IPS DF 4.7 (cell line): ENCODE data around the gene COL4A5.
"Not testable (repeated sequence)": the region's sequence is repeated elsewhere in the genome, so short reads cannot be mapped to it uniquely, and the experiment has no call there.

ENCODE experiments used
- DNase-seq: peaks from one replicate; pipeline ENCODE4 v3.0.0-alpha.2; 2013; ENCODE audit warnings: low spot score; ENCODE audit errors: extremely low read depth

The COL4A5 gene

DNA sequence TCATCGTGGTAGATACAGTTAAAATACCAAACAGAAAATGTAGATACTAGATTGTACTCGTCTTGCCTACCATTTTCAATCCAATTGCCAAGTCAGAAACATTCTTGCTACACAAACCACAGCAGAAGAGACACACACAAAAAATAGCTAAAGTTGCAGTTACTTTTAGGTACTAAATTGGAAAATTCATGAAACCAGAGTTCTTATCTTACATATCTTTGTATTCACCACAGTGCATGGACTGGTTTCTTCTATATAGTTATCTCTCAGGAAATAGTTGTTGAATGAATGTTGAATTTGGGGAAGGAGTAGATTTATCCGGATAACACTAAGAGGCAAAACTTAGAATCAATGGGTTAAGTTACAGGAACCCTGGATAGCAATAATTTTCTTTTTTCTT is 14.2 kb downstream of the COL4A5 start:
- no peak for DNase-seq

DNA sequence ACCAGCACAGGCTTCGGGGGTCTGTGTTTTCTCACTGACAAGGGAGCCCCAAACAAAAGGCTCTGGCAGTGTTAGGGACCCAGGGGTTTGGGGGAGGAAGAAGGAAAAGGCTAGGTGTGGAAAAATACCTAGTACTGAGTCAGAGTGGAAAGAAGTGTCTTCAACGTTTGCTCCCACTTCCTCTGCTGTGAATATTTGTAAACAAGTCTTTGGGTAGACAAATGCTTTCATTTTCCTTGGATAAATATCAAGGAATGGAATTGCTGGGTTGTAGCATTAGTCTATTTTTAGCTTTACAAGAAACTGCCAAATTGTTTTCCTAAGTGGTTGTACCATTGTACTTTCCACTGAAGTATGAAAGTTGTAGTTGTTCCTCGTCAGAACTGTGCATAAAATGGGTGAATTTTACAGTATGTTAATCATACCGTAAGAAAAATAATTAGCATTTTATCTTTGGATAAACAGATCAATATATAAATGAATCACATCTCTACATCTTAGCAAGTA is 17.4 kb downstream of the COL4A5 start:
- no peak for DNase-seq

DNA sequence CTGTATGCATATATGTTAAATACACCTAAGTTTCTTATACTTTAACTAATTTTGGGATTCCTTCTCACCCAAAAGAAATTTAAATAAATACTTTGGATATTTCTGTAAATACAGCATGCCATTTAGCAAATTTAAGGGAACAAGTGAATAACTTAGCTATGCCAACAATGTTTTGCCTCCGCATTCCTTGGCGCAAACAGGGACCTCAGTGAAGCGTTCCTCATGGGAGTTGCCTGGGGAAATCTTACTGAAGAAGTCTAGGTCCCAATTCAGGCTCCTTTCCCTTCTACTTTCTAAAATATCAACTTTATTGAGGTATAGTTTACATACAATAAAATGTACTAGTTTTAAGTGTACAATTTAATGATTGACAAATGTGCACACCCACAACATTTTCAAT is 25.0 kb downstream of the COL4A5 start:
- DNase-seq, result no peak

DNA sequence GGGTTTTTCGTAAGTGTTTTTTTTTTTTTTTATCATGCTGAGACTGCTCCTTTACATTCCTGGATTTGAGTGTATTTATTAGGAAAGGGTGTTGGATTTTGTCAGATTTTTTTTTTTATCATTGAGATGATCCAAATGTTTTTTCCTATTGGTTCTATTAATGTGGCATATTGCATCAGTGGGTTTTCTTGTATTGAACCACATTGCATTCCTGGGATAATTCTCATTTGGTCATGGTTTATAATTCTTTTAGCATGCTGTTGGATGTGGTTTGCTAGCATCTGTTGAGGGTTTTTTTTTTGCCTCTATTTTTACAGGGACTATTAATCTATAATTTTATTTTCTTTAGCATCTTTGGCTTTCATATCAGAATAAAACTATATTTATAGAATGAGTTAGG is 28.8 kb downstream of the COL4A5 start:
- DNase-seq, result no peak

DNA sequence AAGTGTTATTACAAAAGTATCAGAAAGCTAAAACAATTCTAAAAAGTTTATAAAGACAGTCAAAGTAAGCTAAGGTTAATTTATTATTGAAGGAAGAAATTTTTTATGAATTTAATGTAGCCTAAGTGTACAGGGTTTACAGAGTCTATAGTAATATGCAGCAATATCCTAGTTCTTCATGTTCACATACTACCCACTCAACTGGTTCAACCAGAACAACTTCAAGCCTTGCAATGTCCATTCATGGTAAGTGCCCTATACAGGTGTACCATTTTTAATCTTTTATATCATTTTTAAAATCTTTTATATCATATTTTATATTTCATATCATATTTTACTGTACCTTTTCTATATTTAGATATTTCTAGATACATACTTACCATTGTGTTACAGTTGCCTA is 34.3 kb downstream of the COL4A5 start:
- no peak for DNase-seq

DNA sequence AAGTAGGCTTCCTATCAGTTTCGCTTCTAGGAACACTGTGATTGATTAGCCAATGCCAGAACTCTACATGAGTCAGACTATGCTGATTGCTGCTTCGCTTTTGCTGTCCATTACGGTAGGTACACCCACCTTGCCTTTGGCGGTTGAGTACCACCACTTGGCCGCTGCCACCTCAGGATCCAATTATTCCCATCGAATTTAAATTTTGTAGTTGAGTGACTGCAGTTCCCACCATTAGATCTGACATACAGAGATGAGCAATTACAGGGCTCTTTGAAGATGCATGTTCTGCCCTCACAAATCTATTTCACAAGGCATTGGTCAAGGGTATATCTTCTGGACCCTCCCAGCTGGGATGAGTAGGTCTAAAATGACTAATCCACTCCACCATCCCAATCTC is 41.9 kb downstream of the COL4A5 start:
- not testable (repeated sequence) for DNase-seq

DNA sequence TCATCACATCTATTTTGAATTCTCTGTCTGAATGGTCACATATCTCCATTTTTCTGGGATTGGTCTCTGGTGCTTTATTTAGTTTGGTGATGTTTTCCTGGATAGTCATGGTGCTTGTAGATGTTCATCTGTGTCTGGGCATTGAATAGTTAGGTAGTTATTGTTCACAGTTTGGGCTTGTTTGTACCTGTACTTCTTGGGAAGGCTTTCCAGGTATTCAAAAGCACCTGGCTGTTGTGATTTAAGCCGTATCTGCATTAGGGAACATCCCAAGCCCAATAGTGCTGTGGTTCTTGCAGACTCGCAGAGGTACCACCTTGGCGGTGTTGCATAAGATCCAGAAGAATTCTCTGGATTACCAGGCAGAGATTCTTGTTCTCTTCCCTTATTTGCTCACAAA is 44.6 kb downstream of the COL4A5 start:
- DNase-seq, result no peak

DNA sequence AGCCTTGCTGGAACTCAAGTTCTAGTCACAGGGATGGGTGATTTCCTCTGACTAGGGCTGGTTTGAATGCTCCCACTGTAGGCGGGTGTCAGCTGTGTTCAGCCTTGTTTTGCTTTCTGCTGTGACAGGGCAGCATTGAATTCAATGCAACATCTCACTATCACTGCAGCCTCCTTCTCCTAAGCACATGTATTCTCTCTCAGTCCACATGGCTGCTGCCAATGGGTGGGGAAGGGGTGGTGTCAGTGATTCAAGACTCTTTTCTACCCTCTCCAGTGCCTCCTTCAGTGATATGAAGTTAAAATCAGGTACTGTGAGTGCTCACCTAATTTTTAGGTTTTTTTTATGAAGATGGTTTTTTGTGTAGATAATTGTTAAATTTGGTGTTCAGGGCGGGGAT is 46.3 kb downstream of the COL4A5 start:
- DNase-seq, result no peak

DNA sequence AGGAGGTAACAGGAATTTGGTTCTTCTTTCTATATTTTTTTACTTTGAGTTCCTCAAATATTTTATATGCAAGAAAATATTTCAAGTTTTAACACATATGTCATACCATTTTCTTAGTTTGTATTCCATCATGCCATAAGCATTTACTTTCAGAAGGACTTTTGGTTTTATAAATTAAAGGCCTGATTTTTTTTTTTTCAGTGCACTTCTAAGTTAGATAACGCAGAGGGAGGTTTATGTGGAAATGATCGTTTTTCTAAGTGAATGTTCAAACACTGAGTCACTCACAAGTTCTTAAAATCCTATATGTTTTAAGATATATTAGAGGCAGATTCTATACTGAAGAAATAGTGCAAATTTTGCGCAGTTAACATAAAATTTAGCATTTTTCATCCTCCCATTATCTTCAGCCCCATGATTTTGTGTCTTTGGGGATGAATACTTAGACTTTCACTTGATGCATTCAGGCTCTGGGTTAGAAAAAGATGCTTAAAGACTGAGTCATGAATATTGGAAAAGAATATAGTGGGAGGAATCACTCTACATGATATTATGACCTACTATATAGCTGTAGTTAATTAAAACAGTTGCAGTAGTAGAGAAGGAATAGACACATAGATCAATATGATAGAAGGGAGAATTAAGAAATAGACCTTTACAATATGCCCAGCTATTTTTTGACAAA is 54.9 kb downstream of the COL4A5 start:
- DNase-seq, result no peak

DNA sequence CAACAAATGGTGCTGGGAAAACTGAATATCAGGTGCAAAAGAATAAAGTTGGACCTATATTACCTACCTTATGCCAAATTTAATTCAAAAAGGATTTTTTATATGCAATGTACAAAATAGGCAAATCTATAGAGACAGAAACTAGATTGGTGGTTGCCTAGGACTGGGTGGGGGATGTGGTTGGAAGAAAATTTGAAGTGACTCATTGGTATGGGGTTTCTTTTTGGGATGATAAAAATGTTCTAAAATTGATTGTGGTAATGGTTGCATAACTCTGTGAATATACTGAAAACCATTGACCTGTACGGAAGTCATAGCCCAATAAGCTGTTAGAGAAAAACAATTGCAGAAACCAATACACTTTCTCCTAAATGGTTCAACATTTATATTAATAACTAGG is 72.1 kb downstream of the COL4A5 start:
- no peak for DNase-seq

DNA sequence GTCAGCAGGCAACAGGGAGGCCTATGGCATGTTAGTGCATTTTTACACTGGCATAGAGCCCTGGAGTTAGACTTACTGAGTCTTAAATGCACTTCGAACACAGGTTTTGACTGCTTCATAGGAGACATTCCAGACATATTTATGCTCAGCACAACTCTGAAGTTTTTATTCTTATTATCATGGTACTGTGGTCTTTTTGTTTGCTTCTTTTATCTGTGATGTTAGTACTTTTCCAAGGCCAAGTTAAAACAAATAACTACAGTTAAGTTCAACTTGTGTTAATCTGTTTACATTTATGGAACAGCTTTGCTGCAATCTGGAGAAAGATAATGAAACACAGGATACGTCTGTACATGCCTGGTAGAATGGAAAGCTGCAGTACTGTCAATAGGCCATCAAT is 76.5 kb downstream of the COL4A5 start:
- DNase-seq, result no peak

DNA sequence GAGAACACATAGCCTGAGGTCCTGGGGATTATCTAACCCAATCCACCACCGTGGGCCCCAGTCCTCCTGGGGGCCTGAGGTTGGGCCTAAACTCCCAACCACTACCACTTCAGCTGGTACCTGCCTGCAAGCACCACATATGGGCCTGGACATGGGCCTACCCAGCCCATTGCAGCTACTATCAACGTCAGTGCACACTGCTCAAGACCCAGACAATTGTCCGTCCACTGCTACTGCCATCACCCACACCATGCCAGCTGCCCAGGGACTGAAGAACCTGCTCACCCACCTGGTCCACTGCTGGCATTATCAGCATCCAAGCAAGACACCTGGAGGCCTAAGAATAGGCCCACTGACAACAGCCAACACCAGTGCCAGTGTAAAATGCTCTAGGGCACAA is 88.1 kb downstream of the COL4A5 start:
- DNase-seq, result no peak

DNA sequence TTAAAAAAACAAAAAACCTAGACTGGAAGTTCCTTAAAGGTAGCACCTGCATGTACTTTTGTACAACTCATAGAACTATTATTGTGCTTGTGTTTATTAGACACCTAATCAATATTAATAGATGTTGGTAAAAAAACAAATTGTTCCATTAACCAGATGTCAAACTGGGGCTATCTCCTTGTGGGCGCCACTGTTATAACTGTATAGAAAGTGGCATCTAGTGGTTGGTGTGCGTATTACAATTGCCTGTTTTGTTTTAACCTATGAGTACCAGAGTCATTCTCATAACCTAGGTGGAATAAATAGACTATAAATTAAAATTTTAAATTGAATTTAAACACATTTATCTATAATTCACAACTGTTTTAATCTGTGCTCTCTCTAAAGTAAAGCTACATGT is 97.4 kb downstream of the COL4A5 start:
- no peak for DNase-seq

DNA sequence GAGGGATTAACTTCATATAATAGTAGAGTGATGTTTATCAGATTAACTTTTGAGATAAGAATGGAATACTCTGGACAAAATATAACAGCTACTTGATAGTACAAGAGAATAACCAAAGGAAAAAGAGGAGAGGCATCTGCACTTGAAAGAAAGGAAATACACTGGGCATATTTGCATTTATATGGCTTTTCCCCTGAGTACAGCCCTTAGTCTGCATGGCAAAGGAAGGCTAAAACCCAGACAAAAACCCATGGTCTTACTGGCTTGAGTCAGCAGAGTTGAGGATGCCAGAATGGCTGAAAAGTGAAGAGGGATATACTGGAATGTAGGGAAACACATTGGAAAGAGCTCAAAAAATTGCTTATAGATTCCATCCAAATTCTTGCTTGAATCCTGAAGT is 101.6 kb downstream of the COL4A5 start:
- peak; percentile 14 for DNase-seq

DNA sequence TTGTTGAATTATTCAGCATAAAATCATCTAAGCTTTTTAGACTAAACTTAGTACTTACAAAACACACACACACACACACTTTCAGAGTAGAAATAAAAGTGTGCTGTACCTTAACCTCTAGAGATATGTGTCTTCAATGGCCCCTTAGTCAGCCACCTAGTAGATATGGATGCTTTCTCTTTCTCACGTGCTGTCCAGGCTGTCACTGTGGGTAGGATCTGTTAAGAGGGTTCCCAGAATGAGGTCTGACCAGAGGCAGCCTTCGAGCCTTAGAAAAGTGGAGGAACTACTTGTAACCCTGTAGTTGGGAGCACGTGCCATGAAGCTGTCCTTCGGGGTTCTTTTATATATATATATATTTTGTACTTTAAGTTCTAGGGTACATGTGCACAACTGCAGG is 117.9 kb downstream of the COL4A5 start:
- DNase-seq, result no peak

DNA sequence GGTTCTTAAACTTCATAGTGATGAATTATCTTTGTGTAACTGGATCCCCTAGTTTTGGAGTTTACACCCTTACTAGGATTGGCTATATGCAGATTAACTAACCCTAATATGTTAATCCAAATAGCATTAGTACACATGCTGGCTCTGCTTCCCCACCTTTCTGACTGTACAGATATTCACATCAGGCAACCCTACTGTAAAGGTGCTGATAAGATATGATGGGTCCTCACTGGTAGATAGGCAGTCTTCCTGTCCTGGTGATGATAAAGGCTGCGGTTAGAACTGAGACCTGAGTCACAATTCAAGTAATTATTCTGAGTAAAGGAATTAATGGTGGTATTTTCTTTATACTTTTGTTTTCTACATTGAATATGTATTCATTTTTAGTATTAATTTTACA is 118.6 kb downstream of the COL4A5 start:
- no peak for DNase-seq

DNA sequence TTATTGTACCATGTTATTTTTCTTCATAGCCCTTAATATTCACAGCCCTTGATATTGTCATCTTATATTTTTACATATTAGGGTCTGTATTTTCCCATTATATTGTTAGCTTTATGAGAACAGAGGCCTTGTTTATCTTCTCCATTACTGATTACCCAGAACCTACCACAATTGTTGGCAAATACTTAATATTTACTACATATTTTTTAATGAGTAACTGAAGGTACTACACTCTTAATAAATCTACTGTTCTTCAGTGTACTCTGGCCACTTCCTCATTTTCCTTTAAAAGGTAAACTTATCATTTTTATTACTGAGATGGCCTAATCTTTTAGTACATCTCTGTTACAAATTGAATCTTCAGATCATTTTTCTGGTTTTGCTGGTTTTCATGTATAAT is 133.5 kb downstream of the COL4A5 start:
- DNase-seq, result no peak

DNA sequence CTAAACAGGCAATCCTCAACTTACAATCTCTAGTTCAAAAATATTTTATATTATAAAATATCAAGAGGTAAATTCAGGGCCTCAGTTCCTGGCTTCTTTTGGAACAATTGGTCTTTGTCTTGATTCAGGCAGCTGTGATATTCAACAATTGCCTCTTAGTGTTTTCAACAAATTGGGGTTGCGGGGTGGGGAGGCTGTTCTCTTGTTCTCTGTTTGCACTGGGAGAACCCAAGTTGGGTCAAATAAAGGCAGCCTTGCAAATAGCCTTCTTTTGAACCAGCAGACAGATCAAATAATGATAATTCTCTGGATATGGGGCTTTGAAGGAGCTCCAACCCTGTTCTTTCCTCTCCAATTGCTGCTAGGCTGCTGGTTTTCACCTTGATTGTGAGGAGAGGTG is 142.5 kb downstream of the COL4A5 start:
- DNase-seq, result no peak

DNA sequence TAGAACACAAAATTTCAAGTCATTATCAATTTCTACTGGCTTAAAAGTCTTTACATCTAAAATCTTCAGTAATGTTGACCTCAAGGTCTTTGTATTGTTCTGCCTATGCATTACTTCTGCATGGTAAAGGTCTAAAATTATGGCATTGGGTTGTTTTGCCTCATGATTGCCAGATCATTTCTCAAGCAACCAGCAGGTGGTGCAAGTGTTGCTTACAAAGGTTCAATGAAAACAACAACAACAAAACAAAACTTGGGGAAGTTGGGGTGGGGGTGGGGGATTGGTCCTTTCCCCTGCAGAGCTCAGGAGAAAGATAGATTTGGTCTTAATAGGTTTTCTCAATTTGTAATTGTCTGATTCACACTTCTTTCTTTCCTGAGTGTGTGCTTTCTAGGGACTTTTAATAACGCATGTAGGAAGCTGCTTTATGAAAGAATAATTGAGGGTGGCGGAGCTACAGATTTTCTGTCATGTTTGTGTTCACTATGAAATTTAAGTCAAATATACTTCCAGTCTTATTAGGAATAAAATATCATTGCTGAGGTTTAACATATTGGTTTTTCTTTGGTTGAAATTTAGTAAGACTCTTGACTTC is 145.1 kb downstream of the COL4A5 start:
- DNase-seq, result peak; percentile 11

DNA sequence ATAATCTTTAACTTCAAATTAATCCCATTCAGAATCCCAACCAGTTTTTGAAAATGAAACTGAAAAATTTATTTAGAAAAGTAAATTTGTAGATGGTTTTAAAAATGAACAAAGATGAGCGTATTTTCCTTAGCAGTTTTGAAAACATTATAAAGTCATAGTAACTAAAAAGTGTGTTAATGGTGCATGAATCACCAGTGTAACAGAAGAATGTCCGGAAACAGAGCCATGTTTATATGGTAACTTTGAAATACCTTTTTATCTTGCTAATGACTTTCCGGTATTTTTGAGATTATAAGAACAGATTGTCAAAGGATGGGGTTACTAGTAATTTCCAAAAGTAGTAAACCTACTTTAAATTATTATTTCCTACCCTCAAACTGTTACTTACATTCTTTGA is 150.9 kb downstream of the COL4A5 start:
- DNase-seq, result no peak

DNA sequence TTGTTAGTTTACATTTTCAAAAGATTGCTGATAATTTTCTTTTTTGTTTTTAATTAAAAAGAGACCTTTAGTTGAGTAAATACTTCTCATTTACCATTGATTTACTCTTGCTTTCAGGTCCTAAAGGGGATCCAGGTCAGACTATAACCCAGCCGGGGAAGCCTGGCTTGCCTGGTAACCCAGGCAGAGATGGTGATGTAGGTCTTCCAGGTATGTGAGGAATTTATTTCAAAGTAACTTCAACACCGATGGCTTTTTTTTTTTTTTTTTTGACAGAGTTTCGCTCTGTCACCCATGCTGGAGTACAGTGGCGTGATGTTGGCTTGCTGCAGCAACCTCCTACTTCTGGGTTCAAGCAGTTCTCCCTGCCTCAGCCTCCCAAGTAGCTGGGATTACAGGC is 161.6 kb downstream of the COL4A5 start:
- DNase-seq, result no peak

DNA sequence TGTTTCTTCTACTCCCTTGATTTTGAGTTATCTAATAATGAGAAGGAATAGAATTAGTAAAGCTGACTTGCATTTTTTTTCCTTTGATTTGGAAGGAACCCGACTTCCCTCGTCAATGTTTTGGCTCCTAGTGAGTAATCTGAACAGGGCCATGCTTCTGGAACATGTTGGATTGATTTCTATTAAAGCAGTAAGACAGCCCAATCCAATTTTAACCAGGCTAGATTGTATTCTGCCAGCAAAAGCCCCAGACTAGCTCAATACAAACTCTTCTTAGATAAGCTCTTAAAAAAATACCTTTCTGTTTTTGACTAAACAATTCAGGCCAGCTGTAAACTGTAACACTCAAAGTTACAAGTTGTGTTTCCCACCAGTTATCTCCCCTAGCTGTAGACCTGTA is 170.5 kb downstream of the COL4A5 start:
- no peak for DNase-seq

DNA sequence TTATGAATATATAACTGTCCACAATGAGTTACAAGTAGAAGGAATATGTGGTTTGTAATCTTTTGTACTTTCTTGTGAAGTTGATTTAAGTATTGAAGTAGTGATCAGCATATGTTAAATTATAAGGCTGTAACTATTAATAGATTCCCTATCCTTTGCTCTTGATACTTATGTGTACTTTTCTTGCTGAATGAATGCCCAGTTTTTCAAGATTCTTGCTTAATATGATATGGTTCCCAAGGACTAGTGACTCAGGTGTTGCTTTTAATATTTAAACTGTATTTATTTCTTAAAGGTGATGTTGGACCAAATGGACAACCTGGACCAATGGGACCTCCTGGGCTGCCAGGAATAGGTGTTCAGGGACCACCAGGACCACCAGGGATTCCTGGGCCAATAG is 175.0 kb downstream of the COL4A5 start:
- no peak for DNase-seq
